Kidney (tissue), 14 donors: Measurements from ENCODE around the gene HECW1. TPM values are rescaled to one million over a fixed set of nuclear protein-coding genes. Genes with fewer than 3 reads are reported as not detected.

Source experiments
- DNase-seq, 5 donors: peaks; one replicate each; pipeline ENCODE4 v3.0.0-alpha.2; 2013 to 2020
- FAIRE-seq: peaks from 2 replicates; lab custom pipeline; 2012; peaks lifted over from hg19 to GRCh38; lab: Jason Lieb, UNC
- H3K27ac ChIP-seq, 2 donors: one replicate each; pipeline ENCODE4 v1.7.0; 2013; ENCODE audit warnings: low read depth in 2 of 2, low read length in 2 of 2, inconsistent platforms in 1 of 2
- H3K27me3 ChIP-seq: one replicate; pipeline ENCODE4 v1.7.1; 2013; ENCODE audit warnings: low read length, inconsistent platforms; ENCODE audit not compliant: control insufficient read depth, insufficient read depth
- H3K36me3 ChIP-seq, 3 donors: one replicate each; pipeline versions ENCODE4 v1.7.0 to v1.7.1; 2013; ENCODE audit warnings: low read length in 3 of 3, control low read depth in 1 of 3, inconsistent platforms in 1 of 3; ENCODE audit not compliant: insufficient read depth in 3 of 3, control insufficient read depth in 2 of 3
- H3K4me1 ChIP-seq, 3 donors: one replicate each; pipeline versions ENCODE4 v1.7.0 to v1.7.1; 2013; ENCODE audit warnings: low read length in 3 of 3, inconsistent platforms in 1 of 3, low read depth in 1 of 3; ENCODE audit not compliant: control insufficient read depth in 2 of 3, insufficient read depth in 2 of 3
- H3K4me3 ChIP-seq, 3 donors: one replicate each; pipeline versions ENCODE4 v1.7.0 to v1.8.1; 2013; ENCODE audit warnings: low read length in 3 of 3, control low read depth in 1 of 3, inconsistent platforms in 1 of 3
- H3K9ac ChIP-seq, 3 donors: one replicate each; pipeline versions ENCODE4 v1.7.0 to v1.7.1; 2013; ENCODE audit warnings: low read length in 3 of 3, control low read depth in 1 of 3, inconsistent platforms in 1 of 3
- H3K9me3 ChIP-seq, 3 donors: one replicate each; pipeline versions ENCODE4 v1.7.0 to v1.7.1; 2013; ENCODE audit warnings: low read length in 3 of 3, control low read depth in 1 of 3, inconsistent platforms in 1 of 3; ENCODE audit not compliant: control insufficient read depth in 2 of 3, insufficient read depth in 1 of 3
- CTCF ChIP-seq: IDR thresholded peaks from 3 replicates; pipeline ENCODE4 v1.5.1; 2012; ENCODE audit warnings: mild to moderate bottlenecking, moderate library complexity, borderline replicate concordance; ENCODE audit not compliant: insufficient read depth; ENCODE audit errors: extremely low read depth
- intact Hi-C: fragments of 100-400 bp; cut with DNase I; formaldehyde crosslinking; loops from one replicate; pipeline ENCODE4 v1.11.1; 2022
- polyA plus RNA-seq: library from polyadenylated mRNA; stranded (reverse); fragments of 350-450 nt; fragmentation: Illumina TruSeq; extraction: RNeasy Lipid Tissue Mini Kit (QIAGEN cat#74804); gene quantifications from one replicate; pipeline ENCODE4 v1.2.3, GENCODE V29; 2014; ENCODE audit warnings: low read depth, low replicate concordance; ENCODE audit not compliant: insufficient read depth
- total RNA-seq: library from RNA; stranded (reverse); fragmentation: NEBNext Ultra II Directional; extraction: Animal tissue kit (Norgen Biotek cat#: 25700); gene quantifications from one replicate; pipeline ENCODE4 v1.2.1, GENCODE V29; 2021
- donor health status: control.
- donor health status: control.
- donor health status: control.
- donor health status: control.
- donor health status: control.
- donor health status: DM: yes; HTN: yes; CAD: no.
- donor health status: Normal renal cell carcinoma (clear cell type).

Gene HECW1
- total and polyA plus RNA-seq, 2 donors from 2014 or later, result 0.50 to 7.5 TPM

DNA sequence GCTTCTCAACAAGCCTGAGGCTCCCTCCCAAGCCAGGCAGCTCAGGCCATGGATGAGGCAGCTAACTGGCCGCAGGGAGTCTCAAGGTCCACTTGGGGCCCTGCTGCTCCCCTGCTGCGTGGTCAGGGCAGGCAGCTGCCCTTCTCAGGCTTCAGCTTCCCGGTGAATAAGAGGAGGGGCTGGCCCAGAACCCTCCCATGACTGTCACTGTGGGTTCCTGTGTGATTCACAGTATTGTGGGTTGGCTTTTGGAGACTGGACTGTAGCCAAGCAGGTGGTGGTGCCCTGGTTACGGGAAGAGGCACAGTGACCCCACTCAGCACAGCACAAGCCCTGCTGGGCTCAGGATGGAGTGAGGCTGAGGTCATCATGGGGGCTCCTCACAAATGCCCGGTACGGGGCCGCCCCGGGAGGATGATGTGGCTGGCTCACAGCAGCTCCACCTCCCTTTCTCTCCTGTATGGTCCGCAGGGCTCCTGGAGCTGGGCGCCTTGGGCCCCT lies 189.8 kb downstream of the HECW1 start:
- FAIRE-seq (no peak), DNase-seq (peak in 4 of 5 donors; percentile 34 to 63 (median 48))
- Histone ChIP-seq H3K9me3 (no peaks in the 10 kb centered on the region), H3K9ac (no peak overlapping the region), H3K36me3 (no peaks in the 10 kb centered on the region), H3K27me3 (no peaks in the 10 kb centered on the region), H3K4me1 (no peaks in the 10 kb centered on the region), H3K27ac (no peak overlapping the region), H3K4me3 (no peak overlapping the region)
- no peak for TF ChIP-seq CTCF
- intact Hi-C loops, result no loop called here

DNA sequence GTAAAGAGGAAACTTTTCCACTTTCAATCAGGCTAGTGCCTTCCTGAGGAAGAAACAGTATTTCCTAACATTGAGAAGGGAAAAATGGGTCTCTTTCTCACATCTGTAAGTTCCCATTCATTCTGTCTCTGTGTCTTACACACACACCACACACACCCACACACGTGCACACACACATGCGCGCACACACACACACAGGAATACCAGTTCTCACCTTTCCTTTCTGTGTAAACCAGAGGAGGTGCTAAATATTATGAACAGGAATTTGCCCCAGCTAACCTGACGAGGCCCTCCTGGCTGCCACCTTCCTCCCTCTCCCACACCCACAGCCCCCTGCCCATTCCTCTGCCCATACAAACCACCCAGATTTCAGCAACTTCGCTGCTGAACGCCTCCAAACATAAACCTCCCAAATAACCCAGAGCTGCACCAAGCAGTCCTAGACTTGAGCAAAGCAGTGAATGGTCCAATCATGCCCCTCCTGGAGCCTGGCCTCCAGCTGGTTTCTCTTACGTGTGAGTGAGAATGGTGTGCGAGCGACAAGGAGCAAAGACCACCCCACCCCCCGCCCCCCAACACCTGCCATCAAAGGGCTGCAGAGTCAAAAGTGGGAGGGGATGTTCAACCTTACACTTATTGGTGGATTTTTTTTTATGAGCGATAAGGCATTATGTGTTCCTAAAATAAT lies 190.5 kb downstream of the HECW1 start:
- H3K9me3 ChIP-seq, result no peaks in the 10 kb centered on the region

GRCh38 chr7:43303740-43304241 lies 191.3 kb downstream of the HECW1 start:
- no peak for FAIRE-seq
- no peaks in the 10 kb centered on the region for H3K4me1 ChIP-seq
- intact Hi-C loops, result no loop called here

More for the DNA sequence above, 190.5 kb downstream of the HECW1 start:
- intact Hi-C loops, result no loop called here
- H3K4me3 ChIP-seq, result no peak overlapping the region
- H3K27ac ChIP-seq, result no peak overlapping the region
- FAIRE-seq (no peak), DNase-seq (peak in 1 of 5 donors; percentile 36)
- no peaks in the 10 kb centered on the region for H3K36me3 ChIP-seq
- TF ChIP-seq CTCF, result no peak
- H3K9ac ChIP-seq, result no peak overlapping the region
- H3K27me3 ChIP-seq, result no peaks in the 10 kb centered on the region
- no peaks in the 10 kb centered on the region for H3K4me1 ChIP-seq

More at GRCh38 chr7:43303740-43304241, 191.3 kb downstream of the HECW1 start:
- Histone ChIP-seq H3K27ac (no peak overlapping the region), H3K9me3 (no peaks in the 10 kb centered on the region), H3K36me3 (no peaks in the 10 kb centered on the region), H3K27me3 (no peaks in the 10 kb centered on the region), H3K4me3 (no peak overlapping the region), H3K9ac (no peak overlapping the region)
- no peak for DNase-seq
- no peak for TF ChIP-seq CTCF
